RWPE2 (cell line): ENCODE data around the gene SMAD3.

ENCODE experiments used
- ATAC-seq: fragments of 200-7000 bp; cut with Tn5 transposase; 3 replicates; pipeline ENCODE4 v1.9.1; 2021; ENCODE audit warnings: low read depth
- DNase-seq: peaks from one replicate; pipeline ENCODE4 v3.0.0-alpha.2; 2020; ENCODE audit warnings: low spot score
- H3K27ac ChIP-seq: fragments of 450-650 bp; 2 replicates; pipeline ENCODE4 v1.5.1; 2017; ENCODE audit warnings: mild to moderate bottlenecking; ENCODE audit not compliant: poor library complexity, severe bottlenecking
- H3K27me3 ChIP-seq: fragments of 250-450 bp; sonication (Bioruptor Pico); 2 replicates; pipeline ENCODE4 v1.5.1; 2021; ENCODE audit warnings: mild to moderate bottlenecking, moderate library complexity; ENCODE audit not compliant: insufficient read depth, poor library complexity, severe bottlenecking
- H3K36me3 ChIP-seq: fragments of 250-450 bp; sonication (Bioruptor Pico); 2 replicates; pipeline ENCODE4 v1.5.1; 2020; ENCODE audit warnings: low read depth, mild to moderate bottlenecking, moderate library complexity
- H3K4me1 ChIP-seq: fragments of 250-450 bp; sonication (Bioruptor Pico); 2 replicates; pipeline ENCODE4 v1.5.1; 2021; ENCODE audit warnings: mild to moderate bottlenecking, moderate library complexity; ENCODE audit not compliant: insufficient read depth, poor library complexity, severe bottlenecking
- H3K4me3 ChIP-seq: fragments of 250-450 bp; sonication (Bioruptor Pico); 2 replicates; pipeline ENCODE4 v1.5.1; 2021; ENCODE audit warnings: mild to moderate bottlenecking, moderate library complexity; ENCODE audit not compliant: severe bottlenecking
- H3K9me3 ChIP-seq: fragments of 250-450 bp; sonication (Bioruptor Pico); 2 replicates; pipeline ENCODE4 v1.5.1; 2021; ENCODE audit warnings: mild to moderate bottlenecking, moderate library complexity; ENCODE audit not compliant: severe bottlenecking
- CTCF ChIP-seq: fragments of 450-650 bp; IDR thresholded peaks from one replicate; pipeline ENCODE4 v1.5.1; 2017; ENCODE audit warnings: mild to moderate bottlenecking, moderate library complexity; ENCODE audit not compliant: poor library complexity, severe bottlenecking

Gene SMAD3

GRCh38 chr15:67163180-67163579 lies 97.8 kb downstream of the SMAD3 start:
- no peak for TF ChIP-seq CTCF
- Histone ChIP-seq H3K36me3 (peaks cover 70% of the 10 kb centered on the region), H3K27me3 (no peaks in the 10 kb centered on the region), H3K27ac (no peak overlapping the region), H3K4me1 (peaks cover 6% of the 10 kb centered on the region), H3K9me3 (no peaks in the 10 kb centered on the region), H3K4me3 (no peak overlapping the region)
- ATAC-seq (no peak), DNase-seq (no peak)

GRCh38 chr15:67164401-67164791 lies 99.0 kb downstream of the SMAD3 start:
- Histone ChIP-seq H3K36me3 (peaks cover 82% of the 10 kb centered on the region), H3K4me1 (peaks cover 6% of the 10 kb centered on the region), H3K27me3 (no peaks in the 10 kb centered on the region), H3K4me3 (no peak overlapping the region), H3K27ac (no peak overlapping the region), H3K9me3 (no peaks in the 10 kb centered on the region)
- ATAC-seq (no peak), DNase-seq (no peak)
- TF ChIP-seq CTCF, result no peak

- H3K27ac ChIP-seq, result no peak overlapping the region
- no peaks in the 10 kb centered on the region for H3K27me3 ChIP-seq
- no peak for DNase-seq
- no peaks in the 10 kb centered on the region for H3K9me3 ChIP-seq
- no peak for ATAC-seq
- TF ChIP-seq CTCF, result no peak
- peaks cover 6% of the 10 kb centered on the region for H3K4me1 ChIP-seq
- H3K4me3 ChIP-seq, result no peak overlapping the region
- H3K36me3 ChIP-seq, result peaks cover 85% of the 10 kb centered on the region
Observed at GRCh38 chr15:67164811-67165253, 99.4 kb downstream of the SMAD3 start.

GRCh38 chr15:67165254-67166253 lies 100.2 kb downstream of the SMAD3 start:
- no peak for TF ChIP-seq CTCF
- no peak overlapping the region for H3K27ac ChIP-seq
- DNase-seq (no peak), ATAC-seq (no peak)
- H3K36me3 ChIP-seq, result peaks cover 87% of the 10 kb centered on the region
- H3K27me3 ChIP-seq, result no peaks in the 10 kb centered on the region
- H3K4me3 ChIP-seq, result no peak overlapping the region
- H3K9me3 ChIP-seq, result no peaks in the 10 kb centered on the region
- H3K4me1 ChIP-seq, result peaks cover 6% of the 10 kb centered on the region
